Endothelial cell of umbilical vein (primary cell): ENCODE measurements around the gene CLSTN1. TPM values are rescaled to one million over a fixed set of nuclear protein-coding genes. Genes with fewer than 3 reads are reported as not detected.

Source experiments
- BruUV-seq: library from RNA; stranded (reverse); fragments of 400-500 nt; replicated peaks from 2 replicates; lab custom pipeline; 2021; lab: Mats Ljungman, UMichigan
- CTCF ChIA-PET: fragments of 300-600, 350-600 bp; sonication (Branson Sonifier 250); formaldehyde crosslinking; loops from one replicate; lab custom pipeline; 2021; ENCODE audit warnings: antibody characterized with exemption, inconsistent platforms; lab: Charles Lee
- POLR2A ChIA-PET: fragments of 300-600, 350-600 bp; sonication (Branson Sonifier 250); formaldehyde crosslinking; loops from one replicate; lab custom pipeline; 2021; ENCODE audit warnings: antibody characterized with exemption, inconsistent platforms; lab: Charles Lee
- DNase-seq: peaks from one replicate; pipeline ENCODE4 v3.0.0-alpha.2; 2011; ENCODE audit warnings: low read depth, low spot score
- FAIRE-seq: peaks from 2 replicates; lab custom pipeline; 2011; peaks lifted over from hg19 to GRCh38; lab: Jason Lieb, UNC
- H2AFZ ChIP-seq: 2 replicates; pipeline ENCODE4 v1.6.0; 2012; ENCODE audit warnings: low read depth, low read length, control low read depth, inconsistent platforms
- H3K27ac ChIP-seq: 2 replicates; pipeline ENCODE4 v1.5.1; 2011; ENCODE audit warnings: low read depth, mild to moderate bottlenecking, control low read depth, low read length, moderate library complexity; ENCODE audit not compliant: insufficient read depth
- H3K27me3 ChIP-seq, 2 experiments: 2 replicates each; pipeline versions ENCODE4 v1.6.0 to v1.6.1; 2011; ENCODE audit warnings: low read length in 2 of 2, mixed read lengths in 1 of 2; ENCODE audit not compliant: control insufficient read depth in 2 of 2, insufficient read depth in 2 of 2
- H3K36me3 ChIP-seq, 2 experiments: 2 replicates in 1 of 2; 3 replicates in 1 of 2; pipeline ENCODE4 v1.5.1; 2011; ENCODE audit warnings: low read length in 2 of 2, mild to moderate bottlenecking in 1 of 2, moderate library complexity in 1 of 2; ENCODE audit not compliant: control insufficient read depth in 2 of 2, insufficient read depth in 2 of 2; ENCODE audit errors: extremely low read depth in 1 of 2
- H3K4me1 ChIP-seq: 3 replicates; pipeline ENCODE4 v1.5.1; 2011; ENCODE audit warnings: mild to moderate bottlenecking, low read length; ENCODE audit not compliant: control insufficient read depth, insufficient read depth; ENCODE audit errors: extremely low read depth
- H3K4me2 ChIP-seq: 2 replicates; pipeline ENCODE4 v1.6.1; 2011; ENCODE audit warnings: low read length, control low read depth, mixed read lengths; ENCODE audit not compliant: insufficient read depth
- H3K4me3 ChIP-seq, 3 experiments: fragments of 200-600 bp in 1 of 3; sonication (generic), shearing (Covaris generic) in 1 of 3; replicated peaks in 1 of 3; 2 replicates each; pipeline ENCODE4 v1.5.1; 2011 to 2016; ENCODE audit warnings: control low read depth in 3 of 3, low read length in 3 of 3, mild to moderate bottlenecking in 2 of 3, inconsistent platforms in 1 of 3, low read depth in 1 of 3, moderate library complexity in 1 of 3; ENCODE audit not compliant: insufficient read depth in 1 of 3
- H3K79me2 ChIP-seq: 2 replicates; pipeline ENCODE4 v1.6.0; 2012; ENCODE audit warnings: low read length, inconsistent platforms; ENCODE audit not compliant: control insufficient read depth, insufficient read depth
- H3K9ac ChIP-seq: replicated peaks from 2 replicates; pipeline ENCODE3; 2011; ENCODE audit warnings: low read length, control low read depth; ENCODE audit not compliant: insufficient read depth; ENCODE audit errors: extremely low read depth
- H3K9me1 ChIP-seq: replicated peaks from 3 replicates; pipeline ENCODE4 v1.6.0; 2011; ENCODE audit warnings: mild to moderate bottlenecking, low read length; ENCODE audit not compliant: control insufficient read depth, insufficient read depth; ENCODE audit errors: extremely low read depth
- H3K9me3 ChIP-seq: replicated peaks from 2 replicates; pipeline ENCODE4 v1.5.1; 2012; ENCODE audit warnings: low read length, inconsistent platforms; ENCODE audit not compliant: control insufficient read depth, insufficient read depth
- H4K20me1 ChIP-seq: replicated peaks from 2 replicates; pipeline ENCODE3; 2011; ENCODE audit warnings: mild to moderate bottlenecking, low read length; ENCODE audit not compliant: control insufficient read depth, insufficient read depth; ENCODE audit errors: extremely low read depth
- EZH2 ChIP-seq: IDR thresholded peaks from 2 replicates; pipeline ENCODE4 v1.6.1; 2012; ENCODE audit warnings: borderline replicate concordance, low read depth, mild to moderate bottlenecking, moderate library complexity, low read length, inconsistent platforms; ENCODE audit not compliant: severe bottlenecking
- FOS ChIP-seq: IDR thresholded peaks from 2 replicates; pipeline ENCODE4 v1.6.1; 2011; ENCODE audit warnings: mild to moderate bottlenecking, low read length, moderate library complexity, borderline replicate concordance; ENCODE audit not compliant: insufficient read depth
- GATA2 ChIP-seq: IDR thresholded peaks from 2 replicates; pipeline ENCODE4 v1.7.0; 2011; ENCODE audit warnings: low read depth, mild to moderate bottlenecking, moderate library complexity, mixed read lengths, low read length; ENCODE audit not compliant: insufficient read length, insufficient read depth
- JUN ChIP-seq: IDR thresholded peaks from 2 replicates; pipeline ENCODE4 v1.6.1; 2011; ENCODE audit warnings: borderline replicate concordance, low read depth; ENCODE audit not compliant: insufficient read length, insufficient read depth
- MAX ChIP-seq: IDR thresholded peaks from 2 replicates; pipeline ENCODE4 v1.6.1; 2011; ENCODE audit not compliant: insufficient read depth, insufficient read length
- MYC ChIP-seq: IDR thresholded peaks from one replicate; pipeline ENCODE4 v1.6.1; 2011; ENCODE audit warnings: mild to moderate bottlenecking, low read depth, low read length
- POLR2A ChIP-seq: IDR thresholded peaks from 2 replicates; pipeline ENCODE4 v1.6.1; 2012; ENCODE audit warnings: low read depth, mild to moderate bottlenecking, control low read depth, low read length
- POLR2AphosphoS5 ChIP-seq: IDR thresholded peaks from 2 replicates; pipeline ENCODE4 v1.6.1; 2012; ENCODE audit warnings: low read depth, mild to moderate bottlenecking, control low read depth, low read length, moderate library complexity; ENCODE audit not compliant: insufficient read depth
- dilution Hi-C: fragments of 300-500 bp; cut with MboI; formaldehyde crosslinking; loops from one replicate; pipeline ENCODE4 v1.15.0; 2019; ENCODE audit warnings: low sequenced_read_pairs; ENCODE audit not compliant: extremely low pct_ligation_motif_present
- intact Hi-C: fragments of 100-400 bp; cut with micrococcal nuclease; formaldehyde crosslinking; loops from one replicate; pipeline ENCODE4 v1.10.0; 2022
- polyA plus RNA-seq, 4 experiments: library from polyadenylated mRNA; depleted of rRNA in 3 of 4; stranded (reverse) in 3 of 4; unstranded in 1 of 4; fragments of >200 nt; gene quantifications; 2 replicates each; pipeline versions ENCODE4 v1.2.1 to v1.2.3, GENCODE V29; 2011 to 2012; ENCODE audit warnings: missing spikeins in 1 of 4
- total RNA-seq: library from RNA; stranded (reverse); gene quantifications from 2 replicates; pipeline ENCODE4 v1.2.3, GENCODE V29; 2021
- TF ChIP-seq, protein P1 (sequence below), 2 donors: IDR thresholded peaks; 1 replicate in 1 of 2; 2 replicates in 1 of 2; pipeline ENCODE4 v1.5.1; 2011; ENCODE audit warnings: low read length in 2 of 2, mild to moderate bottlenecking in 2 of 2, moderate library complexity in 2 of 2, control low read depth in 1 of 2, inconsistent platforms in 1 of 2, low read depth in 1 of 2; ENCODE audit not compliant: insufficient read depth in 1 of 2; ENCODE audit errors: extremely low read depth in 1 of 2

The CLSTN1 gene
- total and polyA plus RNA-seq, 2 donors (not counting 3 experiments of a cell fraction or from before 2014, with no cell fraction given) = 49.1 to 130 TPM

DNA sequence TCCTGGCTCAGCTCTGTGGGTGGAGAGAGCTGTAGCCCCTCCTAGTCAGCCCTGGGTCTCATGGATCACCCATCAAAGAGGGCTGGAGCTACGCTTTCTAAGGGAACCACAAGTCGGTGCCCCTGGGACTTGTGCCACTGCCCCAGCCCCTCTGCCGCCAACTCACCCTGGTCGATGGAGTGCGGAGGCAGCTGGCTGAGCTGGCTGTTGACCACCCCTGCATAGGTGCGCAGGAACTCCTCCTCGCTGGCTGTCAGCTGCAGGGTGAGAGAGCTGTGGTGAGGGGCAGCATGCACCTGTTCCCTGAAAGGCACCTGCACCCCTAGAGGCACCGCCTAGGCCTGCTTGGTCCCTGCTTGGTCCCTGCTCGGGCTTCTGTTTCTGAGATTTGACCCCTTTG, 47.3 kb upstream of the CLSTN1 start:
- no TSS peak for BruUV-seq
- no peaks in the 10 kb centered on the region for H3K27me3 ChIP-seq
- no peaks in the 10 kb centered on the region for H4K20me1 ChIP-seq
- no peak overlapping the region for H3K9ac ChIP-seq
- dilution Hi-C loops (no loop called here), intact Hi-C loops (no loop called here)
- peaks cover 3% of the 10 kb centered on the region for H3K4me1 ChIP-seq
- no peak overlapping the region for H3K4me3 ChIP-seq
- H3K79me2 ChIP-seq = no peaks in the 10 kb centered on the region
- H3K36me3 ChIP-seq = peaks cover 0 to 9% of the 10 kb centered on the region in 2 experiments
- no peak overlapping the region for H3K27ac ChIP-seq
- ChIA-PET POLR2A (interaction anchor here (0.6 kb wide), 1 partner anchor 287 kb away, joined by 3 read pairs; no protein-coding TSS in a partner anchor), CTCF (interaction anchor here (1.4 to 7.6 kb wide), 5 partner anchors 44 to 150 kb away, joined by 3 to 77 read pairs (median 51); partner anchors contain the start of genes LZIC and NMNAT1)
- H2AFZ ChIP-seq = no peak overlapping the region
- DNase-seq = no peak
- no peak for FAIRE-seq
- TF ChIP-seq POLR2AphosphoS5 = no peak
- TF ChIP-seq, protein P1, sequence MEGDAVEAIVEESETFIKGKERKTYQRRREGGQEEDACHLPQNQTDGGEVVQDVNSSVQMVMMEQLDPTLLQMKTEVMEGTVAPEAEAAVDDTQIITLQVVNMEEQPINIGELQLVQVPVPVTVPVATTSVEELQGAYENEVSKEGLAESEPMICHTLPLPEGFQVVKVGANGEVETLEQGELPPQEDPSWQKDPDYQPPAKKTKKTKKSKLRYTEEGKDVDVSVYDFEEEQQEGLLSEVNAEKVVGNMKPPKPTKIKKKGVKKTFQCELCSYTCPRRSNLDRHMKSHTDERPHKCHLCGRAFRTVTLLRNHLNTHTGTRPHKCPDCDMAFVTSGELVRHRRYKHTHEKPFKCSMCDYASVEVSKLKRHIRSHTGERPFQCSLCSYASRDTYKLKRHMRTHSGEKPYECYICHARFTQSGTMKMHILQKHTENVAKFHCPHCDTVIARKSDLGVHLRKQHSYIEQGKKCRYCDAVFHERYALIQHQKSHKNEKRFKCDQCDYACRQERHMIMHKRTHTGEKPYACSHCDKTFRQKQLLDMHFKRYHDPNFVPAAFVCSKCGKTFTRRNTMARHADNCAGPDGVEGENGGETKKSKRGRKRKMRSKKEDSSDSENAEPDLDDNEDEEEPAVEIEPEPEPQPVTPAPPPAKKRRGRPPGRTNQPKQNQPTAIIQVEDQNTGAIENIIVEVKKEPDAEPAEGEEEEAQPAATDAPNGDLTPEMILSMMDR (IDR thresholded peaks at IDR 0.05; ENCODE audit: extremely low read depth in 1 of 2, insufficient read depth in 1 of 2, low read depth in 1 of 2, low read length in 2 of 2) = no peak
- no peak for TF ChIP-seq EZH2
- TF ChIP-seq FOS = no peak
- no peak for TF ChIP-seq GATA2
- TF ChIP-seq POLR2A = no peak
- TF ChIP-seq MYC = no peak
- no peak for TF ChIP-seq JUN
- no peak for TF ChIP-seq MAX
- no peak overlapping the region for H3K4me2 ChIP-seq
- H3K9me3 ChIP-seq = no peaks in the 10 kb centered on the region
- H3K9me1 ChIP-seq = no peaks in the 10 kb centered on the region
